Body of pancreas (tissue), 4 donors: ENCODE measurements around the gene ADAM15. TPM values are rescaled to one million over a fixed set of nuclear protein-coding genes. Genes with fewer than 3 reads are reported as not detected.

Experiments
- ATAC-seq: fragments of 150-250 bp; one replicate; pipeline ENCODE4 v1.9.1; 2016
- DNase-seq, 4 donors: peaks; one replicate each; pipeline ENCODE4 v3.0.0-alpha.2; 2019
- H3K27ac ChIP-seq, 4 donors: fragments of 200-600 bp; sonication (generic); 1 replicate in 3 of 4; 2 replicates in 1 of 4; pipeline versions ENCODE4 v1.5.1 to v1.6.1; 2016 to 2019; ENCODE audit warnings: mild to moderate bottlenecking in 1 of 4, mixed read lengths in 1 of 4, moderate library complexity in 1 of 4
- H3K27me3 ChIP-seq, 2 donors: fragments of 200-600 bp; sonication (generic); one replicate each; pipeline ENCODE4 v1.6.0; 2016; ENCODE audit warnings: mild to moderate bottlenecking in 1 of 2
- H3K36me3 ChIP-seq, 2 donors: fragments of 200-600 bp; sonication (generic); replicated peaks in 1 of 2; 2 replicates each; pipeline ENCODE4 v1.5.1; 2016; ENCODE audit warnings: low read depth in 2 of 2; ENCODE audit not compliant: insufficient read depth in 1 of 2
- H3K4me1 ChIP-seq: fragments of 200-600 bp; sonication (generic); one replicate; pipeline ENCODE4 v1.6.0; 2016
- H3K4me3 ChIP-seq, 2 donors: fragments of 200-600 bp; sonication (generic); 1 replicate in 1 of 2; 2 replicates in 1 of 2; pipeline ENCODE4 v1.5.1; 2016 to 2019
- H3K9me3 ChIP-seq, 3 donors: fragments of 200-600 bp; sonication (generic); 1 replicate in 2 of 3; 2 replicates in 1 of 3; pipeline ENCODE4 v1.5.1; 2016
- POLR2A ChIP-seq, 3 donors: fragments of 450-650 bp; IDR thresholded peaks; one replicate each; pipeline ENCODE4 v1.6.1; 2016; ENCODE audit warnings: antibody characterized with exemption in 3 of 3, mild to moderate bottlenecking in 2 of 3
- WGBS, 2 donors: methylation state at CpG; one replicate each; pipeline ENCODE4 v1.1.5; 2017; 5-methylcytosine and 5-hydroxymethylcytosine counted together
- intact Hi-C: fragments of 100-400 bp; cut with DNase I; formaldehyde crosslinking; loops from one replicate; pipeline ENCODE4 v1.15.1; 2023
- total RNA-seq, 2 donors: library from RNA; depleted of rRNA; stranded (reverse); fragments of >200 nt; gene quantifications; one replicate each; pipeline ENCODE4 v1.1.0, GENCODE V29; 2016
- TF ChIP-seq, protein P1 (sequence below), 7 experiments: fragments of 450-650 bp in 4 of 7; fragments of 200-600 bp in 3 of 7; sonication (generic) in 3 of 7; IDR thresholded peaks; one replicate each; pipeline ENCODE4 v1.5.1; 2016 to 2019; ENCODE audit warnings: antibody characterized with exemption in 7 of 7

Gene ADAM15
- total RNA-seq, 2 donors from 2014 or later, result 37.2 to 48.5 TPM

DNA sequence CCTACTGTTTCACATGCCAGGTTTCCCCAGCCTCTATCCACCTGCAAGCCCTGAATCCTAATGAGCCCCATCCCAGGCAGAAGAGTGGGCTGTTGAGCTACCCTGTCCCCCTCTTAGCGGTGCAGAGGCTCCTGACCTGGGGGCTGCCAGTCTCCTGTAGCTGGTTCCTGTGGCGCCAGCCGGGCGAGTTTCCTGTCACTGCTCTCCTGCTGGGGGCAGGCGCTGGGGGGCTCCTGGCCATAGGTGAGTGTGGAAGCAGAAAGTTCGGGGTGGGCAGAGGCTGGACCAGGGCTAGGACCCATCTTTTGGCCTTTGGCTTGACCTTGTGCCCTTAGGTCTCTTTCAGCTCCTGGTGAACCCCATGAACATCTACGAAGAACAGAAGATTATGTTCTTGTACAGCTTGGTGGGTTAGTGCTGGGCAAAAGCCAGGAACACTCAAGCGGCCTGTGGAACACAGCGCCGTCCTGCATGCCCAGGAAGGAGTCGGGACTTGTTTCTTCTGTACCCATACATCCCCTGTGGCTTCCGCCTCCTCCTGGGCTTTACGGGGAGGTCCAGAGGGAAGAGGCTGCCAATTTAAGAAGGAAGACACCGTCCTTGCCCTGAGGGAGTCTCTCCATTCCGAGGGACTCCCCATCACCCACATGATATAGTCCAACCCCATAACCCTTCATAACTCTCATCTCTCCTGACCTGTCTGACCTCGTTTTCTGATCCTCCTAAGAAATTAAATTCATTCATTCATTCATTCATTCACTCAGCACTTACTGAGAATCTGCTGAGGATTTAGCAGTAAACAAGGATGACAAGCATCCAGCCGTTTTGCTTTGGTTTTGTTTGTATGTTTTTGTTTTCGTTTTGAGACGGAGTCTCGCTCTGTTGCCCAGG is 16.6 kb upstream of the ADAM15 start:
- ATAC-seq (no peak), DNase-seq (no peak)
- intact Hi-C loops, result no loop called here
- H3K4me1 ChIP-seq, result no peaks in the 10 kb centered on the region
- no peak overlapping the region for H3K4me3 ChIP-seq
- no peak for TF ChIP-seq POLR2A (IDR thresholded peaks at IDR 0.05)
- TF ChIP-seq, protein P1, sequence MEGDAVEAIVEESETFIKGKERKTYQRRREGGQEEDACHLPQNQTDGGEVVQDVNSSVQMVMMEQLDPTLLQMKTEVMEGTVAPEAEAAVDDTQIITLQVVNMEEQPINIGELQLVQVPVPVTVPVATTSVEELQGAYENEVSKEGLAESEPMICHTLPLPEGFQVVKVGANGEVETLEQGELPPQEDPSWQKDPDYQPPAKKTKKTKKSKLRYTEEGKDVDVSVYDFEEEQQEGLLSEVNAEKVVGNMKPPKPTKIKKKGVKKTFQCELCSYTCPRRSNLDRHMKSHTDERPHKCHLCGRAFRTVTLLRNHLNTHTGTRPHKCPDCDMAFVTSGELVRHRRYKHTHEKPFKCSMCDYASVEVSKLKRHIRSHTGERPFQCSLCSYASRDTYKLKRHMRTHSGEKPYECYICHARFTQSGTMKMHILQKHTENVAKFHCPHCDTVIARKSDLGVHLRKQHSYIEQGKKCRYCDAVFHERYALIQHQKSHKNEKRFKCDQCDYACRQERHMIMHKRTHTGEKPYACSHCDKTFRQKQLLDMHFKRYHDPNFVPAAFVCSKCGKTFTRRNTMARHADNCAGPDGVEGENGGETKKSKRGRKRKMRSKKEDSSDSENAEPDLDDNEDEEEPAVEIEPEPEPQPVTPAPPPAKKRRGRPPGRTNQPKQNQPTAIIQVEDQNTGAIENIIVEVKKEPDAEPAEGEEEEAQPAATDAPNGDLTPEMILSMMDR (IDR thresholded peaks at IDR 0.05), result no peak
- H3K27me3 ChIP-seq, result no peaks in the 10 kb centered on the region
- no peaks in the 10 kb centered on the region for H3K9me3 ChIP-seq
- no peak overlapping the region for H3K27ac ChIP-seq
- no peaks in the 10 kb centered on the region for H3K36me3 ChIP-seq
- WGBS, 2 donors, result 77 to 82% methylated on average over 18 to 20 of the region's 20 CpGs

DNA sequence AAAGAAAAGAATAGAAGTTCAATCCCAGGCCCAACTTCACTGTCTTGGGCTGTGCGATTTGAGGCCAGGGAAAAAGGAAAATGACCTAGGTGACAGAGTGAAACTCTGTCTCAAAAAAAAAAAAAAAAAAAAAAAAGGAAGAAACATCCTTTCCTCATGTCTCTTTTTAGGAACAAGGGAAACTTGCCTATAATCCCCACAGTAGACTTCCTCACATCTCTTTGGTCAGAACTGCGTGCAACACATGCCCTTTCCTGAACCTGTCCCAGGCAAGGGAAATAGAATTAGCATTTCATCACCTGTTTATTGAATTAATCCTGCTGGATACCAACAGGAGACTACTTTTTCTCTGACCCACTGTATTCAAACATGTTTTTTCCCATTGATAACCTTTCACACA is 15.2 kb upstream of the ADAM15 start:
- H3K36me3 ChIP-seq, result no peaks in the 10 kb centered on the region
- ATAC-seq, result no peak
- TF ChIP-seq POLR2A (IDR thresholded peaks at IDR 0.05), result no peak
- TF ChIP-seq, protein P1 (IDR thresholded peaks at IDR 0.05), result no peak
- intact Hi-C loops, result no loop called here
- no peaks in the 10 kb centered on the region for H3K27me3 ChIP-seq
- no peaks in the 10 kb centered on the region for H3K9me3 ChIP-seq
- no peak for DNase-seq
- no peaks in the 10 kb centered on the region for H3K4me1 ChIP-seq
- whole genome bisulfite sequencing, 2 donors, result 61 to 89% methylated on average over 2 of the region's 2 CpGs
- no peak overlapping the region for H3K27ac ChIP-seq
- no peak overlapping the region for H3K4me3 ChIP-seq

DNA sequence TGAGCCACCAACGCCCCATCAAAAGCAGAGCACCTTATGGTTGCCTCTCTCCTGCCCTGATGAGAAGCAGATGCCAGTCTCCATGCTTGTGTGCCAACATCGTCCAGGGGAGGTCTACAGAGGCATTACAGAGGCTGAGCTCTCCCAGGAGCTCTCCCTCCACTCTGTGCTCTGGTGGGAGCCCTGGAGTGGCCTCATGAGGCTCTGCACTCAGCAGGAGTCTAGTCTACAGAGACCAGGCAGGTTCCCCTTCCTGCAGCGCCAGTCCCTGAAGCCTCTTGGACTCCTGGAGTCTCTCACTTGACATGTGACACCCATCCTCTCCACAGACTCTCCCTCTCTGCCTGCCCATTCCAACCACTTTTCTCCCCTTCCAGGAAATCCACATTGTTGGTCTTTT is 14.1 kb upstream of the ADAM15 start:
- intact Hi-C loops, result no loop called here
- H3K36me3 ChIP-seq, result no peaks in the 10 kb centered on the region
- ATAC-seq, result no peak
- H3K4me1 ChIP-seq, result no peaks in the 10 kb centered on the region
- no peaks in the 10 kb centered on the region for H3K27me3 ChIP-seq
- H3K9me3 ChIP-seq, result no peaks in the 10 kb centered on the region
- H3K4me3 ChIP-seq, result no peak overlapping the region
- 77 to 89% methylated on average over 1 to 3 of the region's 3 CpGs for WGBS, 2 donors
- DNase-seq, result no peak
- no peak overlapping the region for H3K27ac ChIP-seq
- TF ChIP-seq POLR2A (IDR thresholded peaks at IDR 0.05), result no peak
- TF ChIP-seq, protein P1 (IDR thresholded peaks at IDR 0.05), result no peak

DNA sequence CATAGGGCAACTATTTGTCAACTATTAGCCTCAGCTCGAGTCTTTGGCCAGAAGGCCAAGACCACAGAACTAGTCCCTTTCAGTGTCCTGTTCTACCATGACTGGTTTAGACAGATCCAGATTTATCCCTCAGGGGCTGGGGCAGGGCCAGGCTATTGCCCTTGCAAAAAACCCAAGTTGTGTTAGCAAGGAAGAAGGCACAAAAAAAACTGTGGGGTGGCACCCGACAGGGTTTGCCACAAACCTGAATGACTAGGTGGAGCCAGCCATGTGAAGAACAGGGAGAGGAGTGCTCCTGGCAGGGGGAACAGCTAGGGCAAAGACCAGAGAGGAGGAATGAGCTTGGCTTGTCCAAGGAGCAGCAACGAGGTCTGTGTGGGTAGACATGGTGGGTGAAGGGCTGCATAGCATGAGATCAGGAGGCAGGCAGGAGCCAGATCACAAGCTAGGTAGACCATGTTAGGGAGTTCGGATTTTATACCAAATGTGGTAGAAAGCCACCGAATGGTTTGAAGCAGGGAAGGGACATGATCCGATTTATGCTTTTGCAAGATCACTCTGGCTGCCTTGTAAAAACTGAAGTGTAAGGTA is 13.2 kb upstream of the ADAM15 start:
- TF ChIP-seq, protein P1 (IDR thresholded peaks at IDR 0.05), result no peak
- TF ChIP-seq POLR2A (IDR thresholded peaks at IDR 0.05), result no peak
- H3K27ac ChIP-seq, result no peak overlapping the region
- 70 to 75% methylated on average over 6 of the region's 6 CpGs for WGBS, 2 donors
- intact Hi-C loops, result no loop called here
- ATAC-seq (no peak), DNase-seq (no peak)
- H3K4me1 ChIP-seq, result no peaks in the 10 kb centered on the region
- no peaks in the 10 kb centered on the region for H3K36me3 ChIP-seq
- no peaks in the 10 kb centered on the region for H3K9me3 ChIP-seq
- no peak overlapping the region for H3K4me3 ChIP-seq
- no peaks in the 10 kb centered on the region for H3K27me3 ChIP-seq
